Ovary (tissue), 3 donors: ENCODE data around the gene EIF4E1B.

Experiments
- POLR2A ChIP-seq: fragments of 450-650 bp; IDR thresholded peaks from one replicate; pipeline ENCODE4 v1.6.1; 2017; ENCODE audit warnings: antibody characterized with exemption, mild to moderate bottlenecking, moderate library complexity
- TF ChIP-seq, protein P1 (sequence below), 3 donors: fragments of 450-650 bp in 2 of 3; fragments of 200-600 bp in 1 of 3; IDR thresholded peaks; one replicate each; pipeline versions ENCODE4 v1.5.1 to v1.8.0; 2016 to 2022; ENCODE audit warnings: antibody characterized with exemption in 3 of 3, mild to moderate bottlenecking in 1 of 3
- donor health status: DM: no; HTN: no; CAD: no.

DNA sequence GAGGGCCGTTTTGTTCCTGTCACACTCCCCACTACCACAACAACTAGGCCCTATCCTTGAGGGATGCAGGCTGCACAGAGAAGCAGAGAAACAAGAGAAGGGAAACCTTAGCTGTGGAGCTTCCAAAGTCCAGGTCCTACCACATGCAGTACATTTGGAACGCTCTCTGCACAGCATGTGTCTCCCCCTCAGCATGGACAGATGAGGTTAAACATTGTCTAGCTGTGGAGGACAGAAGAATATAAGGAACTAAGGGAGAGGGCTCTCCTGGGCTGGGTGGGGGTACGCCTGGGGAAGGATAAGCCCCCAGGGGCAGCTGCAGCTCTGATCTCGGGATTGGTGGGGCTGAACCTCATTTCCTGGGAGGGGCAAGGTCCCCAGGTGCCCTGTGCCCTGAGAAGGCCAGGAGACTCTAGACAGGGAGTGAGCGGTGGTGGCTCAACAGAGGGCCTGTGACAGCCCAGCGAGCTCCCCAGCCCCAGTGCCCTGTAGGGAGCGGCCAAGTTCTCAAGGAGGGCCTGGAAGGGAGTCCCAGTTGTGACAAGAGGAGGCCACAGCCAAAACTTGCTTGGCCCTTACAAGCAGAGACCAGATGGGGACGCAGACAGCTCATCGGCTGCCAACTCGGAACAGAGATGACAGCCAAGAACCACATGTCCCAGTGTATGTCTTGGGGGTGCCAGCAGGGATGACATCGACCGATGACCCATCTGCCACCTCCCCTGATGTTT, 46.9 kb downstream of the EIF4E1B start:
- TF ChIP-seq, protein P1, sequence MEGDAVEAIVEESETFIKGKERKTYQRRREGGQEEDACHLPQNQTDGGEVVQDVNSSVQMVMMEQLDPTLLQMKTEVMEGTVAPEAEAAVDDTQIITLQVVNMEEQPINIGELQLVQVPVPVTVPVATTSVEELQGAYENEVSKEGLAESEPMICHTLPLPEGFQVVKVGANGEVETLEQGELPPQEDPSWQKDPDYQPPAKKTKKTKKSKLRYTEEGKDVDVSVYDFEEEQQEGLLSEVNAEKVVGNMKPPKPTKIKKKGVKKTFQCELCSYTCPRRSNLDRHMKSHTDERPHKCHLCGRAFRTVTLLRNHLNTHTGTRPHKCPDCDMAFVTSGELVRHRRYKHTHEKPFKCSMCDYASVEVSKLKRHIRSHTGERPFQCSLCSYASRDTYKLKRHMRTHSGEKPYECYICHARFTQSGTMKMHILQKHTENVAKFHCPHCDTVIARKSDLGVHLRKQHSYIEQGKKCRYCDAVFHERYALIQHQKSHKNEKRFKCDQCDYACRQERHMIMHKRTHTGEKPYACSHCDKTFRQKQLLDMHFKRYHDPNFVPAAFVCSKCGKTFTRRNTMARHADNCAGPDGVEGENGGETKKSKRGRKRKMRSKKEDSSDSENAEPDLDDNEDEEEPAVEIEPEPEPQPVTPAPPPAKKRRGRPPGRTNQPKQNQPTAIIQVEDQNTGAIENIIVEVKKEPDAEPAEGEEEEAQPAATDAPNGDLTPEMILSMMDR (IDR thresholded peaks at IDR 0.05) = no peak
- TF ChIP-seq POLR2A = no peak
